ENCODE results near the gene UGT2A3. TPM values are rescaled to one million over a fixed set of nuclear protein-coding genes. Genes with fewer than 3 reads are reported as not detected.
"Not testable (repeated sequence)": the region's sequence is repeated elsewhere in the genome, so short reads cannot be mapped to it uniquely, and the experiment has no call there.

The UGT2A3 gene
- total and polyA plus RNA-seq, 4 donors: 13.5 TPM; not detected in 3

DNA sequence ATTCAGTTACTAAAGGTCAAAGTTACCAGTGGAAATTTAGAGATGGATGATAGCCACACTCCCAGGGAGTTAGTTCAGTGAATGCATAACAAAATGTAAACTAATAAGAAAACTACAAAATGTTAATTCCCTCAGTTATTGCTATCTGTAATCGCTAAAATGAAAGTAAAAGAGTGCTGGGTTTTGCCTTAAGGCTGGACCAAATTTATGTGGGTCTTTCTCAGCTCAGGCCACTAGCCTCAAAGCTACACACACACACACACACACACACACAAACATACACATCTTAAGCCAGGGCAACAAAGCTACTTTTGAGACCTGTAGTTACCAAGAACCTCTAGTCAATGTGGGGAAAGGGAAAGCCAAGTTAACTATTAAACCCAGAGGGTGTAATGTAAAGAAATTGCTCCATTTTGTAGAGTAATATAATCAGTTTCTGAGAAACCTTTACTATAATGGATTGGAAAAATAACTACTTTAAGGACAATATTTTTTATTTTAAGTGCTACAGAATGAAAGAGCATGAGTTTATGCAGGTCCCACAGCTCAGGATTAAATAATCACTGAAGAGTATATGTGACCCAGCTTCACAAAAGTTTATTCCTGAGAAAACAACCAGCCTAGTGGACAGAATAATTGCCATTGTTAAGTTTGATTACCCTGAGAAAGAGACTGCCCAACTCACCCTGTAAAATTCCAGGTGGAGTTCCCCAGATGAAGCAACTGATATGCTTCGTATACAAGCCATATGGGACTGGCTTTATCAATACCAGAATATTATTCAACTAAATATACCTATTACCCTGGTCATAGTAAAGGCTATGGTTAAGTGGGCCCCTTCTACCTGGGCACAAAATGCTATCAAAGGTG, 8.9 kb upstream of the UGT2A3 start:
- Histone ChIP-seq H3K27me3 (ENCODE audit: control insufficient read depth in 1 of 2, insufficient read depth in 2 of 2, low read length in 1 of 2) (no peaks in the 10 kb centered on the region), H3K4me1 (ENCODE audit: control insufficient read depth in 1 of 2, insufficient read depth in 2 of 2, low read length in 2 of 2) (no peaks in the 10 kb centered on the region), H3K27ac (ENCODE audit: low read depth in 1 of 2, low read length in 2 of 2) (no peak overlapping the region), H3K9me3 (ENCODE audit: control insufficient read depth, low read length) (no peaks in the 10 kb centered on the region), H3K4me3 (ENCODE audit: low read length in 2 of 2) (no peak overlapping the region), H3K36me3 (ENCODE audit: control insufficient read depth in 1 of 2, insufficient read depth in 2 of 2, low read length in 1 of 2) (no peaks in the 10 kb centered on the region)
- WGBS, 2 donors: 93 to 97% methylated on average over 2 of the region's 2 CpGs
- intact Hi-C loops (cut with DNase I): no loop called here
- DNase-seq (no peak), ATAC-seq (ENCODE audit: low FRiP score) (no peak)

DNA sequence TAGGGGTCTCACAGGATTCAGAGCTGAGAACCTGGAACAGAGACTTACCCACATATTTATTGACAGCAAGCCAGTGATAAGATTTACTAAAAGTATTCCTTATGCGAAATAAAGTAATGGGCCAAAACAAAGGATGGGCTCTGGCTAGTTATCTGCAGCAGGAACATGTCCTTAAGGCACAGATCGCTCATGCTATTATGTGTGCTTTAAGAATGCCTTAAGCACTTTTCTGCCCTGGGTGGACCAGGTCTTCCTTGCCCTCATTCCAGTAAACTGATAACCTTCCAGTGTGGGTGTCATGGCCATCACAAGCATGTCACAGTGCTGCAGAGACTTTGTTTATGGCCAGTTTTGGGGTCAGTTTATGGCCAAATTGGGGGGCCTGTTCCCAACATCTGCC, 7.5 kb upstream of the UGT2A3 start:
- 92 to 97% methylated on average over 2 of the region's 2 CpGs for WGBS, 2 donors
- H3K9me3 ChIP-seq (ENCODE audit: control insufficient read depth, low read length): not testable (repeated sequence)

DNA sequence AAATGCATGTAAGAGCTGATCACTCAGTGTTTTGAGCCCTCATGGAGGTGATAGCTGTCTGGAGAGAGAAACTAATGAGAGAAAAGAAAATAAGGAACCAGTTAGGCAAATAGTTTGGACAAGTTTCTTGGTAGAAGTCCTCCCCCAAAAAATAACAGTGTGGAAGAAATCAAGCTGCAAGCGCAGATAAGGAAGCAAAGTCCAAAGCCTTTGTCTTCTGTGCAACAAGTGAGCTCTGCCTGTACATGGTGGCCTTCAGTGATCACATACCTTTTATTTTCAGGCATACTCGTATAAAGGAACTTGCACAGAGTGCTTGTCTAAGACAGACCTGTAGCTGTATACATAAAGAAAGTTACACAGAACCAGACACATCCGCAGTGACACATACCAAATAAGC, 2.5 kb upstream of the UGT2A3 start:
- WGBS, 2 donors: 58% methylated on average over 3 of the region's 3 CpGs
- ATAC-seq (ENCODE audit: low FRiP score): no peak
- Histone ChIP-seq H3K27me3 (ENCODE audit: control insufficient read depth in 1 of 2, insufficient read depth in 2 of 2, low read length in 1 of 2) (no peaks in the 10 kb centered on the region), H3K27ac (ENCODE audit: low read depth in 1 of 2, low read length in 2 of 2) (no peak overlapping the region), H3K4me3 (ENCODE audit: low read length in 2 of 2) (no peak overlapping the region), H3K36me3 (ENCODE audit: control insufficient read depth in 1 of 2, insufficient read depth in 2 of 2, low read length in 1 of 2) (no peaks in the 10 kb centered on the region), H3K9me3 (ENCODE audit: control insufficient read depth, low read length) (no peaks in the 10 kb centered on the region), H3K4me1 (ENCODE audit: control insufficient read depth in 1 of 2, insufficient read depth in 2 of 2, low read length in 2 of 2) (no peaks in the 10 kb centered on the region)
- intact Hi-C loops (cut with DNase I): no loop called here
- no peak for DNase-seq

More for the DNA sequence above, 7.5 kb upstream of the UGT2A3 start:
- H3K4me3 ChIP-seq (ENCODE audit: low read length in 2 of 2); ATAC-seq (ENCODE audit: low FRiP score); H3K4me1 ChIP-seq (ENCODE audit: control insufficient read depth in 1 of 2, insufficient read depth in 2 of 2, low read length in 2 of 2); intact Hi-C loops (cut with DNase I); DNase-seq; H3K27me3 ChIP-seq (ENCODE audit: control insufficient read depth in 1 of 2, insufficient read depth in 2 of 2, low read length in 1 of 2); H3K36me3 ChIP-seq (ENCODE audit: control insufficient read depth in 1 of 2, insufficient read depth in 2 of 2, low read length in 1 of 2); H3K27ac ChIP-seq (ENCODE audit: low read depth in 1 of 2, low read length in 2 of 2): not testable (repeated sequence)

DNA sequence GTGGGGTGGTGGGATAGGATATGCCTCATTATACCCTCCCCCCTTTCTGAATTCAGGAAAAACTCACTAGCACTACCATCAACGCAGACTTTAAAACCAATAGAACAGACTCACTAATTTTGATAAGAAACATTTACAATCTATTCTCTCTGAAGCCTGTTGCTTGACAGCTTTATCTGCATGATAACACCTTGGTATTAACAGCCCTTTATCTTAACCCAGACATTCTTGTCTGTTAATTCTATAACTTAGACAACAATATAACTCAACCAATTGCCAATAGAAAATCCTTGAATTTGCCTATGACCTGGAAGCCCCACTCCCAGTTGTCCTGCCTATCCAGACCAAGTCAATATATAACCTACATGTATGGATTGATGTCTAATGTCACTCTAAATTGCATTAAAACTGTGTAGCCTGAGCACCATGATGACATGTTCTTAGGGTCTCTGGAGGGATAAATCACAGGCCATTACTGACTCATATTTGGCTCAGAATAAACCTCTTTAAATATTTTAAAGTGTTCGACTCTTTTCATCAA, 1.5 kb upstream of the UGT2A3 start:
- 33 to 35% methylated on average over 2 of the region's 2 CpGs for WGBS, 2 donors
- intact Hi-C loops (cut with DNase I): no loop called here
- no peak for ATAC-seq (ENCODE audit: low FRiP score)

DNA sequence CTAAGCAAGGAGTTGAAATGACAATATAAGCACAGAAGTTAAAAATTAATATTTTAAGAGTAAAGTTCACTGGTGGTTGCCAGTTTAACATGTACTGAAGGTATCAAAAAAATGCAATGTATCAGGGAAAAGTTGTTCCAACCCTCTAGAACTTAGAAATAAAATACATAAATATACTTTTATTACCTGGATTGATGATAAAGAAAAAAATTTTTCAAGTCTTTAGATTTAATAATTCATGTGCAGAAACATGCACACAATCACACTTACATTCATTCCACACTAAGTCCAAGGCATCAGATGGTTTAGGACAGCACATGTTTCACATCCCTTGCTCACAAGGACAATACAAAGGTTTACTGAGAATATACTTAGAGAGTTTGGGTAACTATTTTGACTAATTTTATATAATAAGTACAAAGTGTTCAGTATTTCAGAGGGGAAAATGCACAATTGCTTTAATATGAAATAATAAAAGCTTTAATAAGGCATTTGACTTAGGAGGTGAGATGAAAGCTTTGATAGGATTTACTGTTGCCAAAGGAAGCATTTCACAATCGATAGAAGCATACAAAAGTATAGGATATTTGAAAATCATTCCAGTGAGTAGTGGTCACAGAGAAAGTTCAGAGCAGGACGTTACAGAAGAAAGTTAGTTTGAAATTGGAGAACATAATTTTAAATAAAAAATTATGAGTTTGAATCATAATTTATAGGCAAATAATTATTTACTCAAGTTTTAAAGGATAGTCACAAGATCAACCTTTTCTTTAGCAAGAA, 392 bp upstream of the UGT2A3 start:
- 35 to 38% methylated on average over 2 of the region's 2 CpGs for WGBS, 2 donors
- no peaks in the 10 kb centered on the region for H3K36me3 ChIP-seq (ENCODE audit: control insufficient read depth in 1 of 2, insufficient read depth in 2 of 2, low read length in 1 of 2)
- no peak overlapping the region for H3K4me3 ChIP-seq (ENCODE audit: low read length in 2 of 2)
- H3K4me1 ChIP-seq (ENCODE audit: control insufficient read depth in 1 of 2, insufficient read depth in 2 of 2, low read length in 2 of 2): no peaks in the 10 kb centered on the region
- intact Hi-C loops (cut with DNase I): no loop called here
- no peaks in the 10 kb centered on the region for H3K27me3 ChIP-seq (ENCODE audit: control insufficient read depth in 1 of 2, insufficient read depth in 2 of 2, low read length in 1 of 2)
- no peak for DNase-seq
- no peaks in the 10 kb centered on the region for H3K9me3 ChIP-seq (ENCODE audit: control insufficient read depth, low read length)
- no peak overlapping the region for H3K27ac ChIP-seq (ENCODE audit: low read depth in 1 of 2, low read length in 2 of 2)
- ATAC-seq (ENCODE audit: low FRiP score): no peak

More for the DNA sequence above, 1.5 kb upstream of the UGT2A3 start:
- no peaks in the 10 kb centered on the region for H3K9me3 ChIP-seq (ENCODE audit: control insufficient read depth, low read length)
- no peak overlapping the region for H3K4me3 ChIP-seq (ENCODE audit: low read length in 2 of 2)
- H3K27me3 ChIP-seq (ENCODE audit: control insufficient read depth in 1 of 2, insufficient read depth in 2 of 2, low read length in 1 of 2): no peaks in the 10 kb centered on the region
- H3K36me3 ChIP-seq (ENCODE audit: control insufficient read depth in 1 of 2, insufficient read depth in 2 of 2, low read length in 1 of 2): no peaks in the 10 kb centered on the region
- DNase-seq: no peak
- H3K4me1 ChIP-seq (ENCODE audit: control insufficient read depth in 1 of 2, insufficient read depth in 2 of 2, low read length in 2 of 2): no peaks in the 10 kb centered on the region
- no peak overlapping the region for H3K27ac ChIP-seq (ENCODE audit: low read depth in 1 of 2, low read length in 2 of 2)

DNA sequence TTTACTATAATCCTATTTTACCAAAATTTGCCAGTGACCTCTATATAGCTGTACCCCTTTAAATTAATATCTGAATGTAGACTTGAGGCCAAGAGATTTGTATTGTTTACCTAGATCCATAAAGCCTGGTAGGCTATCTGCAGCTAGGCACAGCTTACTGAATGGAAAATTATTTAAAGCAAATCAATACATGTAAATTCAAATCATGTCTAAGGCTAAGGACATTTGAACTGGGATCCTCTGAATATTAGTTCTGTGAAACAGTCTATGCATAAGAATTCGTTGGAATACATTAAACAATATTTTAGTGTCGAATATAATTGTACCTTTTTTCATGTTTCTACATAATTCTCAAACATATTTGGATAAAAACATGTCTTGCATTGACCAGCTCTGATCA, 1.6 kb downstream of the UGT2A3 start:
- H3K27me3 ChIP-seq (ENCODE audit: control insufficient read depth in 1 of 2, insufficient read depth in 2 of 2, low read length in 1 of 2): no peaks in the 10 kb centered on the region
- H3K36me3 ChIP-seq (ENCODE audit: control insufficient read depth in 1 of 2, insufficient read depth in 2 of 2, low read length in 1 of 2): no peaks in the 10 kb centered on the region
- no peak overlapping the region for H3K4me3 ChIP-seq (ENCODE audit: low read length in 2 of 2)
- ATAC-seq (ENCODE audit: low FRiP score): no peak
- WGBS, 2 donors: 83% methylated on average over 2 of the region's 2 CpGs
- no peak overlapping the region for H3K27ac ChIP-seq (ENCODE audit: low read depth in 1 of 2, low read length in 2 of 2)
- intact Hi-C loops (cut with DNase I): no loop called here
- H3K4me1 ChIP-seq (ENCODE audit: control insufficient read depth in 1 of 2, insufficient read depth in 2 of 2, low read length in 2 of 2): no peaks in the 10 kb centered on the region
- no peak for DNase-seq
- H3K9me3 ChIP-seq (ENCODE audit: control insufficient read depth, low read length): no peaks in the 10 kb centered on the region

DNA sequence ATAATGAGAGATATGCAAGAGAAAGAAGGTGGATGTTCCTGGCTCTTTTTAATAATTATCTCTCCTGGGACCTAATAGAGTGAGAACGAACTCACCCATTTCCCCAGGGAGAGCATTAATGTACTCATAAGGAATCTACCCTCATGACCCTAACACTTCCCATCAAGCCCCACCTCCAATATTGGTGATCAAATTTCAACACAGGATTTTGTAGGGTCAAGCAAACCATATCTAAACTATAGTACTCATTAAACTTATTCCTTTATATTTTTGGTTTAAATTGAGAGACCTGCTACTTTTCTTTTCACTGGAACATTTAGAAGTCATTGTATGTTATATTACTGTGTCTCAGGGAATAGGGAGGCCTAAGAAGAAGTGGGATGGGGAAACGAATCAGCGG, 2.6 kb downstream of the UGT2A3 start:
- H3K4me1 ChIP-seq (ENCODE audit: control insufficient read depth in 1 of 2, insufficient read depth in 2 of 2, low read length in 2 of 2): no peaks in the 10 kb centered on the region
- no peaks in the 10 kb centered on the region for H3K9me3 ChIP-seq (ENCODE audit: control insufficient read depth, low read length)
- H3K27ac ChIP-seq (ENCODE audit: low read depth in 1 of 2, low read length in 2 of 2): no peak overlapping the region
- no peak overlapping the region for H3K4me3 ChIP-seq (ENCODE audit: low read length in 2 of 2)
- intact Hi-C loops (cut with DNase I): no loop called here
- ATAC-seq (ENCODE audit: low FRiP score): no peak
- WGBS, 2 donors: 89% methylated on average over 3 of the region's 3 CpGs
- H3K36me3 ChIP-seq (ENCODE audit: control insufficient read depth in 1 of 2, insufficient read depth in 2 of 2, low read length in 1 of 2): no peaks in the 10 kb centered on the region
- DNase-seq: no peak
- no peaks in the 10 kb centered on the region for H3K27me3 ChIP-seq (ENCODE audit: control insufficient read depth in 1 of 2, insufficient read depth in 2 of 2, low read length in 1 of 2)

DNA sequence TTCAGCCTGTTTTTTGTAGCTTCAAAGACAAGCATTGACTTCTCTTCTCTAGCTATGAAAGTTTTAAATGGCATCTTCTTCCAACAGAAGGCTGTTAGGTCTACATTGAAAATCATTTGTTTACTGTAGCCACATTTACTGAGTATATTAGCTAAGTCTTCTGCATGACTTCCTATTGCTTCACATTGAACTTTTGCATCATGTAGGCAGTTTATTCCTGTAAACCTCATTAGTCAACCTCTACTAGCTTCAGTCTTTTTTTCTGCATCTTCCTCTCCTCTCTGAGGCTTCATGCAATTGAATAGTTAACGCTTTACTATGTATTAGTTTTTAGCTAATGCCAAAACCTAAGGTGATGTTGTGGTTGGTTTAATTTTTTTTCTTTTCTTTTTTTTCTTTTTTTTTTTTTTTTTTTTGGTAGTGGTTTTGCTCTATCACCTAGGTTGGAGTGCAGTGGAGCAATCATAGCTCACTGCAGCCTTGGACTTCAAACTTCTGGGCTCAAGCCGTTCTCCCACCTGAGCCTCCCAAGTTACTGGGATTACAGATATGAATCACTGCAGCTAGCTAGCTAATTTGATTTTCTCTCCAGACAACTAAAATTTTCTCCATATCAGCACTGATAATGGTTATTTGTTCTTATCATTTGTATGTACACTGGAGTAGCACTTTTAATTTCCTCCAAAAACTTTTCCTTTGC, 3.4 kb downstream of the UGT2A3 start:
- WGBS, 2 donors: 89 to 93% methylated on average over 2 of the region's 2 CpGs
- H3K27ac ChIP-seq (ENCODE audit: low read depth in 1 of 2, low read length in 2 of 2): no peak overlapping the region
- ATAC-seq (ENCODE audit: low FRiP score): no peak
- H3K9me3 ChIP-seq (ENCODE audit: control insufficient read depth, low read length): no peaks in the 10 kb centered on the region
- H3K4me3 ChIP-seq (ENCODE audit: low read length in 2 of 2): no peak overlapping the region
- no peak for DNase-seq
- no peaks in the 10 kb centered on the region for H3K4me1 ChIP-seq (ENCODE audit: control insufficient read depth in 1 of 2, insufficient read depth in 2 of 2, low read length in 2 of 2)
- no peaks in the 10 kb centered on the region for H3K27me3 ChIP-seq (ENCODE audit: control insufficient read depth in 1 of 2, insufficient read depth in 2 of 2, low read length in 1 of 2)
- no peaks in the 10 kb centered on the region for H3K36me3 ChIP-seq (ENCODE audit: control insufficient read depth in 1 of 2, insufficient read depth in 2 of 2, low read length in 1 of 2)
- intact Hi-C loops (cut with DNase I): no loop called here

Measured in aorta (tissue), 5 donors.